Panc1 (cell line): ENCODE data around the gene KCNQ2. TPM values are rescaled to one million over a fixed set of nuclear protein-coding genes. Genes with fewer than 3 reads are reported as not detected.

Experiments used
- ATAC-seq: fragments of 200-7000 bp; cut with Tn5 transposase; 2 replicates; pipeline ENCODE4 v1.9.1; 2020; ENCODE audit warnings: mild to moderate bottlenecking, moderate library complexity
- BruUV-seq: library from RNA; stranded (reverse); fragments of 400-500 nt; replicated peaks from 2 replicates; lab custom pipeline; 2021; lab: Mats Ljungman, UMichigan
- CTCF ChIA-PET: fragments of 300-600 bp; sonication (Branson Sonifier 250); formaldehyde crosslinking; loops from one replicate; lab custom pipeline; 2022; ENCODE audit warnings: antibody characterized with exemption; lab: Charles Lee
- POLR2A ChIA-PET: fragments of 300-600 bp; sonication (Branson Sonifier 250); formaldehyde crosslinking; loops from one replicate; lab custom pipeline; 2022; ENCODE audit warnings: antibody characterized with exemption; lab: Charles Lee
- DNase-seq: peaks from one replicate; pipeline ENCODE4 v3.0.0-alpha.2; 2010; ENCODE audit warnings: low read depth, low spot score
- H3K27ac ChIP-seq: 2 replicates; pipeline ENCODE4 v1.5.1; 2011; ENCODE audit warnings: mild to moderate bottlenecking, low read length, inconsistent platforms
- H3K27me3 ChIP-seq: fragments of 200-500 bp; sonication (Bioruptor generic); 2 replicates; pipeline ENCODE4 v1.6.0; 2014; ENCODE audit warnings: low read length, inconsistent platforms; ENCODE audit not compliant: control insufficient read depth, insufficient read depth
- H3K36me3 ChIP-seq: fragments of 200-500 bp; sonication (Bioruptor generic); 2 replicates; pipeline ENCODE4 v1.5.1; 2014; ENCODE audit warnings: inconsistent platforms, mild to moderate bottlenecking, low read length, moderate library complexity; ENCODE audit not compliant: control insufficient read depth, insufficient read depth
- H3K4me1 ChIP-seq: 2 replicates; pipeline ENCODE4 v1.5.1; 2011; ENCODE audit warnings: inconsistent platforms, mild to moderate bottlenecking, low read length, moderate library complexity; ENCODE audit not compliant: control insufficient read depth, insufficient read depth
- H3K4me3 ChIP-seq, 2 experiments: 2 replicates each; pipeline ENCODE4 v1.5.1; 2011 to 2012; ENCODE audit warnings: low read depth in 2 of 2, low read length in 2 of 2, mild to moderate bottlenecking in 2 of 2, inconsistent platforms in 1 of 2, moderate library complexity in 1 of 2
- H3K9me3 ChIP-seq: fragments of 200-500 bp; sonication (Bioruptor generic); 2 replicates; pipeline ENCODE4 v1.5.1; 2014; ENCODE audit warnings: low read depth, mild to moderate bottlenecking, inconsistent platforms, low read length, moderate library complexity; ENCODE audit not compliant: control insufficient read depth, insufficient read depth
- CTCF ChIP-seq: fragments of 450-650 bp; IDR thresholded peaks from 2 replicates; pipeline ENCODE4 v1.5.1; 2017; ENCODE audit warnings: mild to moderate bottlenecking
- POLR2AphosphoS5 ChIP-seq: IDR thresholded peaks from 2 replicates; pipeline ENCODE4 v1.6.1; 2012; ENCODE audit warnings: mild to moderate bottlenecking, low read depth, low read length, moderate library complexity
- REST ChIP-seq, 2 experiments: IDR thresholded peaks; 2 replicates each; pipeline ENCODE4 v1.6.1; 2011 to 2012; ENCODE audit warnings: low read depth in 2 of 2, control low read depth in 1 of 2, low read length in 1 of 2, mild to moderate bottlenecking in 1 of 2, moderate library complexity in 1 of 2; ENCODE audit not compliant: insufficient read depth in 1 of 2
- SIN3A ChIP-seq: IDR thresholded peaks from 2 replicates; pipeline ENCODE4 v1.6.1; 2012; ENCODE audit warnings: low read depth, mild to moderate bottlenecking, low read length, moderate library complexity, borderline replicate concordance; ENCODE audit not compliant: insufficient read depth
- TCF7L2 ChIP-seq: IDR thresholded peaks from 2 replicates; pipeline ENCODE4 v1.6.1; 2011; ENCODE audit warnings: mild to moderate bottlenecking, low read depth, low read length, inconsistent platforms
- in situ Hi-C: cut with HindIII; loops from 2 replicates; pipeline ENCODE4 v1.10.0; 2016; ENCODE audit warnings: low sequenced_read_pairs, low pct_unique_long_range_greater_than_20kb
- intact Hi-C: fragments of 100-400 bp; cut with micrococcal nuclease; formaldehyde crosslinking; loops from one replicate; pipeline ENCODE4 v1.10.0; 2022; ENCODE audit not compliant: unreplicated experiment
- total RNA-seq: library from RNA; stranded (reverse); gene quantifications from one replicate; pipeline ENCODE4 v1.2.1, GENCODE V29; 2021; ENCODE audit not compliant: unreplicated experiment

The KCNQ2 gene
- total RNA-seq, 1 experiment from 2014 or later = 19.4 TPM

- TF ChIP-seq REST (IDR thresholded peaks at IDR 0.05; ENCODE audit: insufficient read depth in 1 of 2, low read depth in 2 of 2, low read length in 1 of 2) (no peak), SIN3A (no peak), CTCF (no peak), POLR2AphosphoS5 (no peak), TCF7L2 (no peak)
- no peaks in the 10 kb centered on the region for H3K9me3 ChIP-seq
- ChIA-PET POLR2A (interaction anchor here (0.6 kb wide), 1 partner anchor 270 kb away, joined by 3 read pairs; no protein-coding TSS in a partner anchor), CTCF (interaction anchor here (0.6 kb wide), 1 partner anchor 22 kb away, joined by 3 read pairs; no protein-coding TSS in a partner anchor)
- peak overlapping the region; percentile 47 to 68 for H3K4me3 ChIP-seq
- in situ Hi-C loops (no loop called here), intact Hi-C loops (no loop called here)
- peaks cover 18% of the 10 kb centered on the region for H3K4me1 ChIP-seq
- peak overlapping the region; percentile 66 for H3K27ac ChIP-seq
- H3K27me3 ChIP-seq = no peaks in the 10 kb centered on the region
- H3K36me3 ChIP-seq = no peaks in the 10 kb centered on the region; the same call in 1 of the 2 replicates
- peak; percentile 54 for ATAC-seq
- no peak for DNase-seq
- no TSS peak for BruUV-seq
These were observed 25.8 kb upstream of the KCNQ2 start for GRCh38 chr20:63497946-63498935.

GRCh38 chr20:63497138-63497945 is 24.9 kb upstream of the KCNQ2 start:
- BruUV-seq = TSS peak; percentile 75
- POLR2A ChIA-PET = interaction anchor here (0.5 to 0.6 kb wide), 2 partner anchors 50 to 269 kb away, joined by 3 read pairs; no protein-coding TSS in a partner anchor
- H3K4me1 ChIP-seq = peaks cover 18% of the 10 kb centered on the region
- peak; percentile 36; the same call in 1 of the 2 replicates for ATAC-seq
- peak overlapping the region; percentile 66 for H3K27ac ChIP-seq
- peak overlapping the region; percentile 47 to 68 for H3K4me3 ChIP-seq
- no peaks in the 10 kb centered on the region; the same call in 1 of the 2 replicates for H3K36me3 ChIP-seq
- in situ Hi-C loops (no loop called here), intact Hi-C loops (no loop called here)
- no peak for TF ChIP-seq SIN3A
- no peak for TF ChIP-seq CTCF
- H3K27me3 ChIP-seq = no peaks in the 10 kb centered on the region
- DNase-seq = no peak
- no peaks in the 10 kb centered on the region for H3K9me3 ChIP-seq
- CTCF ChIA-PET = interaction anchor here (0.5 to 1.2 kb wide), 3 partner anchors 21 to 174 kb away, joined by 3 to 4 read pairs (median 3); no protein-coding TSS in a partner anchor
